Measurements from ENCODE around the gene MRPL28.

- TF ChIP-seq CTCF (IDR thresholded peaks at IDR 0.05; ENCODE audit: borderline replicate concordance, extremely low read depth, low read length, poor library complexity, severe bottlenecking) (no peak), EZH2 (IDR thresholded peaks at IDR 0.05; ENCODE audit: borderline replicate concordance, low read depth, low read length, severe bottlenecking) (no peak)
These were observed 10.3 kb upstream of the MRPL28 start for GRCh38 chr16:380762-381011.

Data from DND-41 (cell line).